ENCODE results near the gene CDC20B.

CDC20B gene

GRCh38 chr5:55081541-55081940 lies 91.4 kb downstream of the CDC20B start:
- no peak overlapping the region for H3K4me3 ChIP-seq (ENCODE audit: low read length)
- no peak for TF ChIP-seq CTCF (conservative IDR thresholded peaks at IDR 0.05; ENCODE audit: low read length)
- no peak for DNase-seq (ENCODE audit: low read depth)

- TF ChIP-seq CTCF (conservative IDR thresholded peaks at IDR 0.05; ENCODE audit: low read length) = no peak
- no peak overlapping the region for H3K4me3 ChIP-seq (ENCODE audit: low read length)
- no peak for DNase-seq (ENCODE audit: low read depth)
These were observed 99.8 kb downstream of the CDC20B start for GRCh38 chr5:55073211-55073610.

GRCh38 chr5:55072666-55073065 lies 100.3 kb downstream of the CDC20B start:
- no peak for DNase-seq (ENCODE audit: low read depth)
- H3K4me3 ChIP-seq (ENCODE audit: low read length) = no peak overlapping the region
- no peak for TF ChIP-seq CTCF (conservative IDR thresholded peaks at IDR 0.05; ENCODE audit: low read length)

GRCh38 chr5:55071413-55071812 lies 101.6 kb downstream of the CDC20B start:
- H3K4me3 ChIP-seq (ENCODE audit: low read length) = no peak overlapping the region
- TF ChIP-seq CTCF (conservative IDR thresholded peaks at IDR 0.05; ENCODE audit: low read length) = no peak
- no peak for DNase-seq (ENCODE audit: low read depth)

- no peak overlapping the region for H3K4me3 ChIP-seq (ENCODE audit: low read length)
- DNase-seq (ENCODE audit: low read depth) = no peak
- TF ChIP-seq CTCF (conservative IDR thresholded peaks at IDR 0.05; ENCODE audit: low read length) = no peak
These were observed 102.0 kb downstream of the CDC20B start for GRCh38 chr5:55070968-55071367.

- DNase-seq (ENCODE audit: low read depth) = no peak
- H3K4me3 ChIP-seq (ENCODE audit: low read length) = no peak overlapping the region
- no peak for TF ChIP-seq CTCF (conservative IDR thresholded peaks at IDR 0.05; ENCODE audit: low read length)
These were observed 106.7 kb downstream of the CDC20B start for GRCh38 chr5:55066277-55066676.

- H3K4me3 ChIP-seq (ENCODE audit: low read length) = no peak overlapping the region
- DNase-seq (ENCODE audit: low read depth) = no peak
- no peak for TF ChIP-seq CTCF (conservative IDR thresholded peaks at IDR 0.05; ENCODE audit: low read length)
These were observed 108.5 kb downstream of the CDC20B start for GRCh38 chr5:55064523-55064922.

Data from AG10803 (cell line).